CD4-positive, alpha-beta T cell (primary cell): ENCODE data around the gene ADGRA1. TPM values are rescaled to one million over a fixed set of nuclear protein-coding genes. Genes with fewer than 3 reads are reported as not detected.
A peak's percentile ranks its signal among the peaks of the same experiment; 100 is the strongest.

Experiments used
- ATAC-seq: fragments of 200-7000 bp; cut with Tn5 transposase; one replicate; pipeline ENCODE4 v1.10.0; 2022; ENCODE audit warnings: mild to moderate bottlenecking; ENCODE audit not compliant: poor library complexity
- CTCF ChIA-PET: fragments of 350-600 bp; sonication (Branson Sonifier 250); formaldehyde crosslinking; loops from one replicate; lab custom pipeline; 2021; ENCODE audit warnings: antibody characterized with exemption, inconsistent platforms; lab: Charles Lee
- POLR2A ChIA-PET: fragments of 350-600 bp; sonication (Branson Sonifier 250); formaldehyde crosslinking; loops from one replicate; lab custom pipeline; 2021; ENCODE audit warnings: antibody characterized with exemption, inconsistent platforms; lab: Charles Lee
- DNase-seq, 14 experiments: peaks; one replicate each; pipeline ENCODE4 v3.0.0-alpha.2; 2013 to 2020; ENCODE audit warnings: mixed read lengths in 2 of 14
- H3K27ac ChIP-seq, 2 donors: one replicate each; pipeline versions ENCODE4 v1.5.1 to v1.7.0; 2013; ENCODE audit warnings: low read length in 2 of 2, low read depth in 1 of 2, mild to moderate bottlenecking in 1 of 2
- H3K27me3 ChIP-seq, 2 experiments: 1 replicate in 1 of 2; 2 replicates in 1 of 2; pipeline versions ENCODE4 v1.6.1 to v1.7.0; 2013; ENCODE audit warnings: low read length in 2 of 2, control low read depth in 1 of 2, mild to moderate bottlenecking in 1 of 2, moderate library complexity in 1 of 2; ENCODE audit not compliant: insufficient read depth in 2 of 2, control insufficient read depth in 1 of 2
- H3K36me3 ChIP-seq: one replicate; pipeline ENCODE4 v1.6.1; 2013; ENCODE audit warnings: low read length, control low read depth; ENCODE audit not compliant: insufficient read depth
- H3K4me1 ChIP-seq: one replicate; pipeline ENCODE4 v1.6.1; 2013; ENCODE audit warnings: low read length, control low read depth; ENCODE audit not compliant: insufficient read depth
- H3K4me3 ChIP-seq: one replicate; pipeline ENCODE4 v1.5.1; 2013; ENCODE audit warnings: mild to moderate bottlenecking, low read length, moderate library complexity
- H3K9me3 ChIP-seq, 2 experiments: 1 replicate in 1 of 2; 2 replicates in 1 of 2; pipeline versions ENCODE4 v1.6.1 to v1.7.0; 2013; ENCODE audit warnings: low read length in 2 of 2, mild to moderate bottlenecking in 2 of 2, control low read depth in 1 of 2, moderate library complexity in 1 of 2; ENCODE audit not compliant: control insufficient read depth in 1 of 2, insufficient read depth in 1 of 2
- H3K27ac Mint-ChIP-seq: one replicate; pipeline ENCODE4 v1.8.0; 2020; ENCODE audit warnings: mixed read lengths
- H3K27me3 Mint-ChIP-seq: one replicate; pipeline ENCODE4 v1.8.0; 2021; ENCODE audit warnings: mixed read lengths
- H3K36me3 Mint-ChIP-seq: one replicate; pipeline ENCODE4 v1.8.0; 2021; ENCODE audit warnings: low read depth, mixed read lengths
- H3K4me1 Mint-ChIP-seq: one replicate; pipeline ENCODE4 v1.8.0; 2021; ENCODE audit warnings: low read depth, mixed read lengths
- H3K4me3 Mint-ChIP-seq: one replicate; pipeline ENCODE4 v1.8.0; 2020; ENCODE audit warnings: mild to moderate bottlenecking, mixed read lengths
- H3K9me3 Mint-ChIP-seq: one replicate; pipeline ENCODE4 v1.8.0; 2020; ENCODE audit warnings: mixed read lengths
- intact Hi-C, 2 experiments: fragments of 100-400 bp; cut with DNase I in 1 of 2; cut with micrococcal nuclease in 1 of 2; formaldehyde crosslinking; loops; one replicate each; pipeline versions ENCODE4 v1.15.1 to v1.9.0; 2023 to 2025; cut with DNase I, micrococcal nuclease
- total RNA-seq, 174 experiments: library from RNA in 2 of 174; stranded (reverse) in 2 of 174; gene quantifications; one replicate each; pipeline ENCODE4 v1.2.3 and lab custom pipeline; 2021 to 2026
- TF ChIP-seq, protein P1 (sequence below): fragments of 200-600 bp; IDR thresholded peaks from one replicate; pipeline ENCODE4 v1.8.0; 2022; ENCODE audit warnings: antibody characterized with exemption, mild to moderate bottlenecking

Gene ADGRA1
- total RNA-seq, 2 experiments from 2014 or later, result not detected

DNA sequence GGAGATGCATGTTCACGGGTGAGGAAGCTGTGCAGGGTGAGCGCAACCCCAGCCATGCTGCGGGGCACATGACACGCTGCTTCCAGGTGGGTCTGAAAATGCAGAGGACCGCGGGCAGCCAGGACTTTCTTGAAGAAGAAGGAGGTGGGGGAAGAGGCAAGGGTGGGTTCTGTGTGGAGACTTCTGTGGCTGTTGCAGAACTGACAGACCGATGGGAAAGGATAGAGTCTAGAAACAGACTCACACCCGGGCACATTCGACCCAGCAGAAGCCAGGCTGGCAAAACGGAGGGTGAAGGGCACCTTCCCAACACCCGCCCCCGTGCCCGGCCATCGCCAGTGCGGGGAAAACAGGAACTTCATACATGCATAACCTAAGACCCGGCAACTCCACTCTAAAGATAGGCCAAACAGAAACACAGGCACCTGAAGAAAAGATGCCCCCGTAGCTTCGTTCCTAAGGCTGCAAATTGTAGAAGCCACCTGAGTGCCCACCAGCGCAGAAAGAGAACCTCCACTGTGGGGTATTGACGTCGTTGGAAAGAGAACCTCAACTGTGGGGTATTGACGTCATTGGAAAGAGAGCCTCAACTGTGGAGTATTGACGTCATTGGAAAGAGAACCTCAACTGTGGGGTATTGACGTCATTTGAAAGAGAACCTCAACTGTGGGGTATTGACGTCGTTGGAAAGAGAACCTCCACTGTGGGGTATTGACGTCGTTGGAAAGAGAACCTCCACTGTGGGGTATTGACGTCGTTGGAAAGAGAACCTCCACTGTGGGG, 67.5 kb downstream of the ADGRA1 start:
- Histone ChIP-seq H3K27me3 (peaks cover 11 to 18% of the 10 kb centered on the region in 2 experiments), H3K4me1 (no peaks in the 10 kb centered on the region), H3K36me3 (no peaks in the 10 kb centered on the region), H3K9me3 (peaks cover 0 to 13% of the 10 kb centered on the region in 2 experiments), H3K4me3 (no peak overlapping the region), H3K27ac (no peak overlapping the region)
- ChIA-PET CTCF (no interaction called here), POLR2A (no interaction called here)
- ATAC-seq (no peak), DNase-seq (no peak)
- Mint-ChIP-seq H3K9me3 (no peaks in the 10 kb centered on the region), H3K4me3 (no peak overlapping the region), H3K4me1 (no peaks in the 10 kb centered on the region), H3K27me3 (peaks cover 17% of the 10 kb centered on the region), H3K27ac (no peak overlapping the region), H3K36me3 (no peaks in the 10 kb centered on the region)
- intact Hi-C loops, result no loop called here
- TF ChIP-seq, protein P1, sequence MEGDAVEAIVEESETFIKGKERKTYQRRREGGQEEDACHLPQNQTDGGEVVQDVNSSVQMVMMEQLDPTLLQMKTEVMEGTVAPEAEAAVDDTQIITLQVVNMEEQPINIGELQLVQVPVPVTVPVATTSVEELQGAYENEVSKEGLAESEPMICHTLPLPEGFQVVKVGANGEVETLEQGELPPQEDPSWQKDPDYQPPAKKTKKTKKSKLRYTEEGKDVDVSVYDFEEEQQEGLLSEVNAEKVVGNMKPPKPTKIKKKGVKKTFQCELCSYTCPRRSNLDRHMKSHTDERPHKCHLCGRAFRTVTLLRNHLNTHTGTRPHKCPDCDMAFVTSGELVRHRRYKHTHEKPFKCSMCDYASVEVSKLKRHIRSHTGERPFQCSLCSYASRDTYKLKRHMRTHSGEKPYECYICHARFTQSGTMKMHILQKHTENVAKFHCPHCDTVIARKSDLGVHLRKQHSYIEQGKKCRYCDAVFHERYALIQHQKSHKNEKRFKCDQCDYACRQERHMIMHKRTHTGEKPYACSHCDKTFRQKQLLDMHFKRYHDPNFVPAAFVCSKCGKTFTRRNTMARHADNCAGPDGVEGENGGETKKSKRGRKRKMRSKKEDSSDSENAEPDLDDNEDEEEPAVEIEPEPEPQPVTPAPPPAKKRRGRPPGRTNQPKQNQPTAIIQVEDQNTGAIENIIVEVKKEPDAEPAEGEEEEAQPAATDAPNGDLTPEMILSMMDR, result no peak

DNA sequence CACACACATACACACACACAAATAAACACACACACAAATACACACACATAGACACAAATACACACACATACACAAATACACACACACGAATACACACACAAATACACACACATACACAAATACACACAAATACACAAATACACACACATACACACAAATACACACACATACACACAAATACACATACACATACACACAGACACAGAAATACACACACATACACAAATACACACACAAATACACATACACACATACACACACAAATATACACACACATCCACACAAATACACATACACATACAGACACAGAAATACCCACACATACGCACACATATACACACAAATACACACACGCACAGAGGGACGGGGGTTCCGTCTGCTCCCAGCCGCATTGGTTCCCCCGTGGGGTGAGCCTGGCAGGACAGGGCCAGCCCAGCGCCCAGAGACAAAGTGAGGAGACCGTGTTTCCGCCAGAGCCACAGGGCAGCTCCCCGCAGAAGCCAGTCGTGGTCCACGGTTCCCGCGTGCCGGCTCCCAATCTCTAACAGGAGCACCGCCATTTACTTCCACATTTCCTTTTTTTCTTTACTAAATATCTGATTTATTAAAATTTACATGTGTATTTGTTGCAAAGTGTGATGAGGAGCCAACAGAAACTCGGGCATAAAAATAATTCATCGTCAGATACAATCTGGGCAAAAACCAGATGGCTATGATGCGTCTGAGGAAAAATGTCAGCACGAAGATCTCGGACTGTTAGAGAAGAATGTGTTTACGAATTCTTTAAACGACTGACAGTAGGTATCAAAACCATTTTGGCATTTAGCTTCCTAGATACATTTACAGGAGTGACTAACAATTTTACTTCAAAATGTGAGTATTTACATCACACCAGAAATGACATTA, 69.2 kb downstream of the ADGRA1 start:
- Mint-ChIP-seq H3K4me3 (peak overlapping the region; percentile 11), H3K36me3 (no peaks in the 10 kb centered on the region), H3K4me1 (no peaks in the 10 kb centered on the region), H3K27me3 (peaks cover 18% of the 10 kb centered on the region), H3K27ac (no peak overlapping the region), H3K9me3 (no peaks in the 10 kb centered on the region)
- H3K27me3 ChIP-seq, result peaks cover 25 to 27% of the 10 kb centered on the region in 2 experiments
- ChIA-PET POLR2A (no interaction called here), CTCF (interaction anchor here (1.7 kb wide), 1 partner anchor 9 kb away, joined by 3 read pairs; no protein-coding TSS in a partner anchor)
- ATAC-seq (no peak), DNase-seq (peak in 1 of 14 experiments; percentile 3)
- TF ChIP-seq, protein P1, result no peak
- no peak overlapping the region for H3K27ac ChIP-seq
- intact Hi-C loops, result no loop called here
- peaks cover 13% of the 10 kb centered on the region for H3K4me1 ChIP-seq
- H3K4me3 ChIP-seq, result no peak overlapping the region
- no peaks in the 10 kb centered on the region for H3K36me3 ChIP-seq
- H3K9me3 ChIP-seq, result peaks cover 0 to 19% of the 10 kb centered on the region in 2 experiments

DNA sequence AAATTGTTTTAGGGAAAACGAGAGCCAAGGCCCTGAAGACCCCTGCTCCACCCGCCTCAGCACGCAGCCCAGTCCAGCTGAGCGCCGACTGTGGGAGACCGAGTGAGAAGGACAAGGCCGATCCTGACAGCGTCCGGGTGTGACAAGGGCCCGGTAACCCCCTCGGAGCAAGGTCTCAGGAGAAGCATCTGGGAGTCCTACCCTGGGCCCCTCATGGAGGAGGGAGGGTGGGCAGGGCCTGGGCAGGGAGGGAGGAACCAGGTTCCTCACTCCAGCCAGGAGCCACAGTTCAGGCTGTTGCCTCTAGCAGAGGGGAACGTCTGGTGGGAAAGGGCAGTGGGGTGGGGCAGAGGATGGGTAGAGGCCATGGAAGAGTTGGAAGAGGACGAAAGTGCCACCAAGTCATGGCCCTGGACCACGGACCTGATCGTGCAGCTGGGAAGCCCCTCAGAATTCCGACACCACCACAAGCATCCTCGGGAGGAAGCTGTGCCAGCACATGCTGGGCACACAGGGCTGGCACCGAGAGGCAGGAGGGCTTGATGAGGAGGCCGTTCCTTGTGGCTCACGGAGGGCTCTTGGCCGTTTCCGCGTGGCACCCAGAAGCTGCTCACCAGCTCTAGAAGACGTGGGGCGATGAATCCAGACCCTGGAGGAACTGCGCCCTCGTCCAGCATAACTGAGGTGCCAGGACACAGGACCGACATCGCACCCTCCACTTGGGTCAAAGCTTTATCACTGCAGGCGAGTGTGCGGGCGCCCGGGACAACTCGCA, 70.1 kb downstream of the ADGRA1 start:
- intact Hi-C loops, result no loop called here
- no peaks in the 10 kb centered on the region for H3K36me3 ChIP-seq
- peaks cover 13% of the 10 kb centered on the region for H3K4me1 ChIP-seq
- CTCF ChIA-PET, result interaction anchor here (1.7 kb wide), 1 partner anchor 10 kb away, joined by 3 read pairs; no protein-coding TSS in a partner anchor
- Mint-ChIP-seq H3K36me3 (no peaks in the 10 kb centered on the region), H3K27ac (no peak overlapping the region), H3K4me3 (peak overlapping the region; percentile 11), H3K9me3 (no peaks in the 10 kb centered on the region), H3K27me3 (peaks cover 27% of the 10 kb centered on the region), H3K4me1 (no peaks in the 10 kb centered on the region)
- no peak for ATAC-seq
- H3K27me3 ChIP-seq, result peaks cover 27 to 31% of the 10 kb centered on the region in 2 experiments
- no peak overlapping the region for H3K27ac ChIP-seq
- POLR2A ChIA-PET, result no interaction called here
- H3K4me3 ChIP-seq, result no peak overlapping the region
- DNase-seq, result peak in 1 of 14 experiments; percentile 2
- H3K9me3 ChIP-seq, result peaks cover 0 to 19% of the 10 kb centered on the region in 2 experiments
- TF ChIP-seq, protein P1, result no peak
